Measurements from ENCODE around the gene LMNA. TPM values are rescaled to one million over a fixed set of nuclear protein-coding genes. Genes with fewer than 3 reads are reported as not detected.

LMNA gene
- total RNA-seq, 1 donor from 2014 or later, result 235 TPM

- no peaks in the 10 kb centered on the region for H3K36me3 ChIP-seq
- no peak overlapping the region for H3K4me3 ChIP-seq
- intact Hi-C loops (cut with DNase I), result loop anchor here (10.0 kb wide), 1 partner anchor 75 kb away; no protein-coding TSS in a partner anchor
- DNase-seq (no peak), ATAC-seq (no peak)
- no peaks in the 10 kb centered on the region for H3K9me3 ChIP-seq
- TF ChIP-seq, protein P1, sequence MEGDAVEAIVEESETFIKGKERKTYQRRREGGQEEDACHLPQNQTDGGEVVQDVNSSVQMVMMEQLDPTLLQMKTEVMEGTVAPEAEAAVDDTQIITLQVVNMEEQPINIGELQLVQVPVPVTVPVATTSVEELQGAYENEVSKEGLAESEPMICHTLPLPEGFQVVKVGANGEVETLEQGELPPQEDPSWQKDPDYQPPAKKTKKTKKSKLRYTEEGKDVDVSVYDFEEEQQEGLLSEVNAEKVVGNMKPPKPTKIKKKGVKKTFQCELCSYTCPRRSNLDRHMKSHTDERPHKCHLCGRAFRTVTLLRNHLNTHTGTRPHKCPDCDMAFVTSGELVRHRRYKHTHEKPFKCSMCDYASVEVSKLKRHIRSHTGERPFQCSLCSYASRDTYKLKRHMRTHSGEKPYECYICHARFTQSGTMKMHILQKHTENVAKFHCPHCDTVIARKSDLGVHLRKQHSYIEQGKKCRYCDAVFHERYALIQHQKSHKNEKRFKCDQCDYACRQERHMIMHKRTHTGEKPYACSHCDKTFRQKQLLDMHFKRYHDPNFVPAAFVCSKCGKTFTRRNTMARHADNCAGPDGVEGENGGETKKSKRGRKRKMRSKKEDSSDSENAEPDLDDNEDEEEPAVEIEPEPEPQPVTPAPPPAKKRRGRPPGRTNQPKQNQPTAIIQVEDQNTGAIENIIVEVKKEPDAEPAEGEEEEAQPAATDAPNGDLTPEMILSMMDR (IDR thresholded peaks at IDR 0.05), result no peak
- peaks cover 32% of the 10 kb centered on the region for H3K4me1 ChIP-seq
- no peaks in the 10 kb centered on the region for H3K27me3 ChIP-seq
- H3K27ac ChIP-seq, result no peak overlapping the region
Observed at GRCh38 chr1:156149374-156150332, 35.1 kb downstream of the LMNA start.

- H3K27ac ChIP-seq, result no peak overlapping the region
- no peaks in the 10 kb centered on the region for H3K27me3 ChIP-seq
- peaks cover 32% of the 10 kb centered on the region for H3K4me1 ChIP-seq
- no peaks in the 10 kb centered on the region for H3K9me3 ChIP-seq
- TF ChIP-seq, protein P1 (IDR thresholded peaks at IDR 0.05), result no peak
- intact Hi-C loops (cut with DNase I), result no loop called here
- H3K4me3 ChIP-seq, result no peak overlapping the region
- ATAC-seq (no peak), DNase-seq (no peak)
- no peaks in the 10 kb centered on the region for H3K36me3 ChIP-seq
Observed at GRCh38 chr1:156150333-156151011, 36.0 kb downstream of the LMNA start.

- H3K27ac ChIP-seq, result no peak overlapping the region
- no peaks in the 10 kb centered on the region for H3K9me3 ChIP-seq
- intact Hi-C loops (cut with DNase I), result no loop called here
- no peak for DNase-seq
- no peaks in the 10 kb centered on the region for H3K27me3 ChIP-seq
- no peak overlapping the region for H3K4me3 ChIP-seq
- H3K4me1 ChIP-seq, result peaks cover 30% of the 10 kb centered on the region
- TF ChIP-seq, protein P1 (IDR thresholded peaks at IDR 0.05), result no peak
- no peaks in the 10 kb centered on the region for H3K36me3 ChIP-seq
- peak; percentile 2 for ATAC-seq
Observed at GRCh38 chr1:156151093-156151688, 36.7 kb downstream of the LMNA start.

DNA sequence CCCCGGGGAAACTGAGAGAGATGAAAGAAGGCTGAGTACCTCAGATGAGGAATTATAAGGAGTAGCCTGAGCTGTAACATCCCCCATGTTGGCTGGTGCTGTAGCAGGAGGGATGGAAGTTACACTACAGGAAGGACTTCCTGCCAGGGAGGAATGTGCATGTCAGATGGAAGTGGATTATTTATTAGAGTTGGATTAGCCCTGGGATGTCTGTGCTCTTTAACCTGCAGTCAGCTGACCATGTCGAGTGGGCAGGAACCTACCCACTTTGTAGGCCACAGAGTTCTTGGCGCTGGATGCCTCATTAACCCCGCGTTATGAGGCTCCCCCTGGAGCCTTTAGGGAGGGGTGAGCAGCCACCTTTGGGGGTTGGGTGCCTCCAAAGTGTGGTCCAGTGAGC is 38.1 kb downstream of the LMNA start:
- TF ChIP-seq, protein P1 (IDR thresholded peaks at IDR 0.05), result no peak
- no peaks in the 10 kb centered on the region for H3K27me3 ChIP-seq
- H3K4me3 ChIP-seq, result no peak overlapping the region
- no peak overlapping the region for H3K27ac ChIP-seq
- H3K36me3 ChIP-seq, result no peaks in the 10 kb centered on the region
- no peak for DNase-seq
- H3K9me3 ChIP-seq, result no peaks in the 10 kb centered on the region
- no peak for ATAC-seq
- intact Hi-C loops (cut with DNase I), result no loop called here
- peaks cover 18% of the 10 kb centered on the region for H3K4me1 ChIP-seq

DNA sequence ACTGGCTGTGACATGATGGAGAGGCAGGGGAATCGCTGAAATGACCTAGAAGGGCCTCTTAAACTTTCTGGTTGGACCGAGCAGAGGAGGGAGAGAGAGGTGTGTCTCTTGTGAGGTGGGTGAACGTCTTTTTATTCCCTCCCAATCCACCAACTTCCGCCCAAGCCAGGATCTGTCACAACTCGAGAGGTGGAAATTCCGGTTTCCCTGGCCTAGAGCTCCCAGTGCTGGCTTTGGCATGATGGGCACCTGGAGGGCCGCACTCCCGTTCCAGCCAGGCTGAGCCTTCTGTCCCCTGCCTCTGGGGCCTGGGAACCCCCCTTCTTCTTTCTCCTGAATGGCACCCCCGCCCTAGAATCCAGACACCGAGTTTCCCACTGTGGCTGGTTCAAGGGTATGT is 38.9 kb downstream of the LMNA start, which contains the start of gene SEMA4A:
TSS of gene SEMA4A (plus strand) at position 224 of the 400 bp plus-strand sequence. CDS start 994 bp downstream, outside the sequence.
- peak; percentile 67 for ATAC-seq
- Histone ChIP-seq H3K9me3 (no peaks in the 10 kb centered on the region), H3K36me3 (no peaks in the 10 kb centered on the region), H3K4me1 (peaks cover 12% of the 10 kb centered on the region), H3K27ac (peak within 1 kb of the TSS; percentile 51), H3K4me3 (peak within 1 kb of the TSS; percentile 37), H3K27me3 (no peaks in the 10 kb centered on the region)
- TF ChIP-seq, protein P1 (IDR thresholded peaks at IDR 0.05), result no peak
- peak; percentile 80 for DNase-seq
- intact Hi-C loops (cut with DNase I), result no loop called here
